Ramos (cell line): Measurements from ENCODE around the gene ANK3.

Experiments used
- in situ Hi-C: fragments of 300-500 bp; cut with MboI; formaldehyde crosslinking; loops from one replicate; pipeline ENCODE4 v1.14.3; 2022; ENCODE audit warnings: low sequenced_read_pairs; ENCODE audit not compliant: unreplicated experiment

ANK3 gene

DNA sequence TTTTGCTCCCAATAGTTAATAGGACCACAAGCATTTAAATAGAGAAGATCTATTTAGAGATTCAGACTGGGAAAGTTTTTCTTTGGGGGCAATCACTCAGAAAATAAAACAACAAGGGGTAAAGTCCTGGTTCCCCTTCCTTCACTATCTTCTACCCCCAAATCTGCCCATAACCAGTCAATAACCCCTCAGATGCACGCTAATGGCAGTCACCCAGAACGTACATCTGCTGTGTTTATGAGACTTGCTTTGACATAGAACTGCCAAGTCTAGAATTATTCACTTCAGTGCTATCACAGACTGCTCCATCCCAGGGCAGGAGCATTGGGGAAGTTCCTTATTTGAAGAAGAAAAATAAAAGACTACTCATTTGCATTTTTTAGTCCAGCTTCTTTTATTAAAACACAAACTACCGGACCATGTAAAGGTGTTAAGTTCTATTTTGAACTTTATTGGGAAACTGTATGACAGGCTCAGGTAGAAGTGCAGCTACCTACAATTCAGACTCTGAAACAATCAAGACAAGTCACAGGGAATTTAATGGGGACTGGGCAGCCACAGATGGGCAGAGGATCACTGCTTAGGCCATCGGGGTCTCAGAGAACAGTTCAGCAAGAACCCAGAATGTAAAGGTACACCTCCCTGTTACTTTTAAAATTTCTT, 38.4 kb downstream of the ANK3 start:
- in situ Hi-C loops, result loop anchor here (25.0 kb wide), 1 partner anchor 1636 kb away; no protein-coding TSS in a partner anchor

DNA sequence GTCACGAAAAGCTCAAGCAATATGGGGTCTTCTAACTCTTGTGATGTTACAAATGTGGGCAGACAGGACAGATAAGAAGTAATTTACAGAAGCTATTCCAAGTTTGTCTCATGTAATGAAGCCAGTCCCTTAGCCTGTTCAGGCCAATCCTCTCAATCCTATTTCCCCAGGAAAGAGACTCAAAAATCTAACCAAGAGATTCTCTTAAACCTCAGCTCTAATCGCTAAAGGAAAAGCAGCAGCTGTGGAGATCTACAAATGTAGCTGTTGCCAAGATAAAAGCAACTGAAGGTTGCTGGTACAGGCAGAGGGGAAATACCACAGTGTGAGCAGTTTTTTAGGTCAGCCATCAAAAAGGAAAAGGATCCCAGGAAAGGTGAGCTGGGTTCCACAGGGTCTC, 39.3 kb downstream of the ANK3 start:
- in situ Hi-C loops, result loop anchor here (25.0 kb wide), 1 partner anchor 1637 kb away; no protein-coding TSS in a partner anchor

DNA sequence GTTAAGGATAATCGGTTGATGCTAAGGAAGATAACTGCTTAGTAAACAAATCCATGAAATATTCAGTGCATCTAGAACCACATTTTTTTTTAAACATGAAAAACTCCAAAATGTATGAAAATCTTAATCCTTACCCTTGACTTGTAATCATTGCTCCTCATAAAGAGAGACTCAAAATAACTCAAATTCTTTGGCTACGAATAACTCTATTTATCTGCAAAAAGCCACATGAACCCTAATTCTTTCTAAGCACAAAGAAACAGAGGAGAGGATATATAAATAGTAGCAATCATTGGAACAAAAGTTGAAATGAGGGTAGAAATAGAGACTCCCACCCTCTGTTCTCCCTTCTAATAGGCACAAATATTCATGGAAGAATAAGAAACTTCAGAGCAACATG, 40.2 kb downstream of the ANK3 start:
- in situ Hi-C loops, result no loop called here

DNA sequence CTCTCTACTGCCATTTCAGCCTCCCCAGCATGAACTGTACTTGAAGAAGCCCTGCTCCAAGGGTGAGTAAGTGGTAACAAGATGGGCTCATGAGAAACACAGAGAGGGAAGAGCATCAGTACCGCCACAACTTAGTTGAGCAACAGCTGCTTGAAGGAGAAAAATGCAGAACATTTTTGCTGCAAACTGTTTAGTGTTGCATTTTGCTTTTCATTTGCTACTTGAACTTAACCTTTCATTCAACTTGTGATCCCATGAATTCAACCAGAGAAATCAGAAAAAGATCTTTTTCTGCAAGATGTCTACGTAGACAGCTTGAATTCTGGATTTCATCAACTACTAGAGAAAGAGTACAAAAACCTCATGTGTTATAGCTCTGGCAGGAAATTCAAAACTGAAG, 40.7 kb downstream of the ANK3 start:
- in situ Hi-C loops, result no loop called here

DNA sequence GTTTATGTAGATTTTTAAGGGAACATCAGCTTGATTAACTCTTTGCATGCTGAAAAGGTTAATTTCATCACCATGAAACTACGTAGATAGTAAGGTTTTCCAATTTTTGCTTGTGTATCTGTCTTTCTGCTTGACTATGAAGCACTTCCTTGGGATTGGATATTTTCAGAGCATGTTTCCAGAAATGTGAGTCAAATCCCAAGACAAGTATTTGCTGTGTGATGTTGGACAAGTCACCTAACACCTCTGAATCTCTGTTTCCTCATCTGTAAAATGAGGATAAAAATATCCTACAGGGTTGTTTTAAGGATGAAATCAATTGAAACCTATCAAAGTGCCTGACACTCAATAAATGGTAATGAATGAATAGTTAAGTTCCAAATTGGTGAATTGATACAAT, 42.4 kb downstream of the ANK3 start:
- in situ Hi-C loops, result no loop called here

DNA sequence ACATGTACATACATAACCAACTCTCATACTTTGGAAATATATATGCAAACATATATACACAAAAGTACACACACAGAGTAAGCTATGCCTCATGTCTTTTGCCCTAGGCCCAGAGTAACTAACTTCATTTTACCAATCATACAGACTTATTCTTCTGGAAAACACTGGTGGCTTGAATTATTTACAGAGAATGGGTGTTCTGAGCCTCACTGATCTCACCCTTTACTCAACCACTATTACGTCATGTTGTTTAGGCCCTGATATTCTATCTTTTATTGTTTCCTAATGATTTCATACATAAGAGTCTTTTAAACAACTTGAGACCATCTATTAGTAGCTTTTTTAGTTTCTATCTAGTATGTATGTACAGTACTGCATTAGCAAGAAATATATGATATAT, 43.0 kb downstream of the ANK3 start:
- in situ Hi-C loops, result no loop called here

DNA sequence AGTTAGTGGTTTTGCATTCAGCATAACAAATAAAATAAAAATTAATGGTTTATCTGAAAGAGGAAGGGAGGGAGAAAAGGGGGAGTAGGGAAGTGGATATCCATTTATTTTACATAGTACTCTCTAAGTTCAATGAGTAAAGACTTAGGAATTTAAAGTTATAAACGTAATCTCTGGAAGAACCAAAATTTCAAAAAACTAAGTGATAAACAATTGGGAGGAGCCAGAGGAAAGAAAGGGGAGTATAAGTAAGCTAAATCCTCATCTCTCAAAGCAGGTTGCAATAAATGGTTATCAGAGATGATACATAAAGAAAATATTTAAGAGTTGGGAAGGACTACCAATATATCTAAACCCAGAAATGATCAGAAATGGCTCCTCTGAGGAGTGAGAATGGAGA, 46.4 kb downstream of the ANK3 start:
- in situ Hi-C loops, result loop anchor here (5.0 kb wide), 1 partner anchor 89 kb away; no protein-coding TSS in a partner anchor

DNA sequence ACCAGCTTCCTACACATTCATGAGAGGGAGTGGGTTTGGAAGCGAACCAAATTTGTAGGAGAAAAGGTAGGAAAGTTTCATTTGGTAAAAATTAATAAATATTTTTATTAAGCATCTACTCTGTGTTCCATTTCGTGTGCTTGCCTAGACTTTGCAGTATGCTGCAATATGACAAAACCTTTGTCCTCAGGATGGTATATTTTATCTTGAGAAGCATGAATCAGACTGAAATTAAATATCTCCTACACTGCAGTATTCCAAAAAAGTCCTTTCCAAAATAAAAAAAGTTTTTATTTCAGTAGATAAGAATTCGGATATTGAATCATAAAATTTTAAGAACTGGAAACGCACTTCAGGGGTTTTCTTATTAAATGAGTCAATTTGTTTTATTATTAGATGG, 47.7 kb downstream of the ANK3 start:
- in situ Hi-C loops, result loop anchor here (5.0 kb wide), 1 partner anchor 90 kb away; no protein-coding TSS in a partner anchor

DNA sequence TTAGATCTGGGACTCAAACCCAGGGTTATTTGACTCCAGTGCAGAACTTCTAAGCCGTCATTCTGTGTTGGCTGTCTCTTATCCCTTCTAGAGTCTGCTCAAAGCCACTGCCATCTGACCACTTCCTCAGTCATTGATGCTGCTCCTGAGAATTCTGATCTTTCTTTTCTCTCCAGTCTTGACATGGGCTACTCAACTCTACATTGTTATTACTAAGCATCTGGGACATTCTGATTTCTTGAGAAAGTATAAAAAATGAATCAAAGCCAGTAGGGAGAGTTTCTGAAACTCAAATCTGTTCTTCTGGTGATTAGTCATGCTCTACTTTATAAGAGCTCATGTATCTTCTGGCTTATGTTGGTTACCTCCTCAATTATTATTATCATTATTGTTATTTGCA, 48.7 kb downstream of the ANK3 start:
- in situ Hi-C loops, result loop anchor here (5.0 kb wide), 1 partner anchor 91 kb away; no protein-coding TSS in a partner anchor

DNA sequence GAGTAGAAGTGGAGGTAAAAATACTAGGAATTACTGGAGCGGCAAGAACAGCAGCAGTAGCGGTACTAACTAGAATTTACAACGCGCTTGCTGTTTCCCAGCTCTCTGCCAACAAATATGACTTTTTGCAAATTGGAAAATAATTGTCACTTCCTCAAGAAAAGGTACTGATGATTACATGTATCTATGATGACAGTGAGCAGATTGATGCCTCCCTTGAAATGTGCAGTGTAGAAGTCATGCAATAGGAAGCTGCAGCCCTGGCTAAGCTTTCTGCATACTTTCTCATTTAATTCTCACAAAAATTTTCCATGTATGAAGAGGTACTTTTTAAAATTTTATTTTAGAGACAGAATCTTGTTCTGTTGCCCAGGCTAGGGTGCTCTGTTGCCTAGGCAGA, 49.9 kb downstream of the ANK3 start:
- in situ Hi-C loops, result loop anchor here (5.0 kb wide), 1 partner anchor 93 kb away; no protein-coding TSS in a partner anchor

DNA sequence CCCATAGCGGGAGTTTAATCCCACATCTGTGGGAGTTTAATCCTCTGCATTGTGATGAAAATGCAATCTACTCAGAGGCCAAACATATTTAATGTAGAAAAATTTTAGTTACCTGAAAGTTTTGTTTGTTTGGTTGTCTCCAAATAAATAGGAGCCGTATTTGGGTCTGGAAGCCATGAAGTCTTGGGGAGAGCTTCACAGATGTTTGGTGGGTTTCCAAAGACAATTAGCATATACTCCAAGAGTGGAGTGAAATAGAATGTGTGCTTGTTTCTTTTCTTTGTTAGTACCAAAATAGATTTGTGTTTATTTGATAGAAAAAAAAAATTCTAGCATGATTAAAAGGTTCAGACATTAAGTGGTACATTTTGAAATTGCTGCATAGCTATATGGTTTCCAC, 50.9 kb downstream of the ANK3 start:
- in situ Hi-C loops, result no loop called here

DNA sequence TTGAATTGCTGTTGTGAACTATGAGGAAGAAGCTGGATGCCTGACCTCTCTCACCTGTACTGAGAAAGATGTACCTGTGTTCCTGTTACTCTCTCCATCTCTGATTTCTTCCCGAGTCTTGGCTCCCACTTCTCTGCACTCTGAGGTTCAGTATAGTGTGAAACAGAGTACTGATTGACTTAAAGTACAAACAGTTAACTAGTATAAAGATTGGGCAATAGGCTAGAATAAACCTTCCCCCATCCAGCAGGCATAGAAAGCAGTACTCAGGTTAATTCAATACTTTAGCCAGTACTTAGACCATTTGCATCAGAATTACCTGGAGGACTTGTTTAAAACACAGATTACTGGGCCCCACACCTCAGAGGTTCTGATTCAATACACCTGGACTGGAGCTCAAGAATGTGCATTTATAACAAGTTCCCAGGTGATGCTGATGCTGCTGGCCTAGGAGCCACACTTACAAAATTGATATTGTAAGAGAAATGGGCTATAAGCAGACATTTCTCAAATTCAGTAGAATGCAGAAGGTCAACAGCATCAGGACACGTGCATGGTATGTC, 51.6 kb downstream of the ANK3 start:
- in situ Hi-C loops, result no loop called here

DNA sequence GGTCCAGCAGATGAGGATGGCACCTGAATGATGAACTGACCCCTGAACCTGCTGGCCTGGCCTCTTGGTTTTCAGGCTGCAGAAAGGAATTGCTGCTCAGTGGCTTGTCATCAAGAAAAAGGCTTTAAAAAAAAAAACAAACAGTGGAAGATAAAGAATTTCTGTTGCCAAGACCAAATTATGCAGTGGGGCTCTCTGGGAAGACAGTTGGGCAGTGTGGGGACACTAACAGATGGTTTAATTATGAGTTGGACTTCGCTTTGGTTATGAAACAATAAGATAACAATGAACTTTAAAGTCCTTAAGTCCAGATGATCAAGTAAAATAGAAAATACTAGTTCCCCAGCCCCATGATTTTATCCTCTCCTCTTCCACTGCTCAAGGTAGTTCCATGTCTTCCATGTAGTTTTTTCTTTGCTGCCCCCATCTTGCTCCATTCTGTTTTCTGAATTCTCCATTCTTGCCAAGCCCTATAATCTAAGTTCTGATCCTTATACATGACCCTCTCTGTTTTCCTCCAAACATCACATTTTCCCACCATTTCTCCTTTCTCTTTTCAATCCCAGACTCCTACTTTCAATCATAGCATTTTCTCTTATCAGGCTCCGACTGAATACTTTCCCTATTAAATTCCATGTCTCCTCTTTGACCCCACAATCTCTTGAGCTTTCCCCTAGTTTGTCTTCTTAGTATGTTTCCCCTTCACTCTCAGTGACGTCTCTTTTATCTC, 52.6 kb downstream of the ANK3 start:
- in situ Hi-C loops, result no loop called here

DNA sequence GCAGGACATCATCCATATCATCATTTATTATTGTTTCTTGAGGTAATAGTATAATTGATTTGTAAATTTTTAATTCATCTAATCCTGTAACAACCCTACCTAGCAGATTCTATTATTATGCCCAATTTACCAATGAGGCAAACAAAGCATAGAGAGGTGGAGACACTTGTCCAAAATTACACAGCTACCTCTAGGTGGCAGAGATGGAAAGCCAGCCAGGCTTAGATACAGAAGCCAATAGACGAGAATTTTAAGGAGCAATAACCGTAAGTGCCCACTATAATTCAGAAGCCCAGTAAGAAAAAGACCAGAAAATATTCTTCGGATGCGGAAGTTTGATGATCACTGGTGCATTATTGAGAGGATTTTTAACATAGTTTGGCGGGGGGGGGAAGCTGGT, 54.0 kb downstream of the ANK3 start:
- in situ Hi-C loops, result no loop called here

DNA sequence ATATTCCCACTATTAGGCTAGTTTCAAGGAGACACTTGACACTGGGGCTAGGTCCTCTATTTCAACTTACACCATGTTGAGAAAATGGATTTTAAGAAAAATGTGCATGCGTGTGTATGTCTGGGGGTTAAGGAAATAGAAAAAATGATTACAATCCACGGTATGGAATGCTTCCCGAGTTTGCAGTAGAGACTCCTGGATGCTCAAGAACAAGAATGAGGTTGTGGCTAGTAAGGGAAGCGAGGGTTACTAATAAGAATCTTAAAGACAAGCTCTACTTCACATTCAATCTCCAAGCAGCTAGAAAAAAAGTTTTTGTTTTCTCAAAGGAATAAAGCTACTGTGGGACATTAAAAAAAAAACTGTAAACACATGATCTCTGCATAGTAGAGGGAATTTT, 54.7 kb downstream of the ANK3 start:
- in situ Hi-C loops, result no loop called here

DNA sequence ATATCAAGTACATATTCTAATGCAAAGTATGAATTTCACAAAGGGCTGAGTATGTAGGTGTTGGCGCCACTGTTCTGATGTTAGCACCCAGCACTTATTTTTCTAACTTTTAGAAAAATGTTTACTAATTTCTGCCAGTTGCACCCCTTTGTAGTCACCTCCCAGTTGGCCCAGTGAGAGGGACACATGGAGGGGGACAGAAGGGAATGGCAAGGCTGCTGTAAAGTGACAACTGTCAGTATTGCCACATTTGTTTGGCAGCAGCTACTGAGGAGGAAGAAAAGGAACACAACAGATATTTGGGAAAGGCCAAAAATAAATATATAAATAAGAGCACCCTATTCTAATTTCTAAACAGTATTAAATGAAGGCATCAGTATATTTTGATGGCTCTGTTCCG, 57.3 kb downstream of the ANK3 start:
- in situ Hi-C loops, result no loop called here

DNA sequence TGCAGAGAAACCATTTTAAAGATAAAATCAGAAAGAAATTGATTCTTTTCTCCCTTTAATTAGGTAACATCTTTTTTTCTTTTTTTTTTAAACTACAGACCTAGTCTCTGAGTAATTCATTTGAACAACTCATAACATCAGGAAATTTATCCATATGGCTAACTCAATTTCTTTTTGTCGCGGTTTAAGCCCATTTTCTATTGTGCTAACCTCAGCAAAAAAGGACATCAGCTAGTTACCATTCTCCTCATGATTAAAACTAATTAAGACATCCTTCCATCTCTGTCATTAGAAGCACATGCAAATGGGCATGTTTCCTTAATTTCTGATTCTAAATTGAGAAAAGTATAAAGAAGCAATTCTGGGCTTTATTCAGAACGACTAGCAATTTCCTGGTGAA, 57.8 kb downstream of the ANK3 start:
- in situ Hi-C loops, result no loop called here

DNA sequence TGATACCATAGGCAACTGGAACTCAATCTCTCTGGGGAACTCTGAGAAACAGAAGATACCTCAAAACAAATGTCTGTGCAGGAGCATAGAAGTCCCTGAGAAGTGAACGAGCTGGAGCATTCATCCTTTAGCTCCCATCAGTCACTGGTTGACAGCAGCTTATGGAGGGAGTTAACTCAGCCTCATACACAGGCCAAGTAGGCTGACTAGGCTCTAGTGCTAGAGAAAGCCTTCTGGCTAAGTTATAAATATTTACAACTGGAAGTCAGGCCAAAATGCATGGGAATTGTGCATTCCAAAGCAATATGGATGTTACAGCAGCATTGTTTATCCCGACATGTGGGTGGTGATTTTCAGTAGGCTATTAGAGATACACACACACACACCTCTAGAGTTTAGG, 66.5 kb downstream of the ANK3 start:
- in situ Hi-C loops, result no loop called here

DNA sequence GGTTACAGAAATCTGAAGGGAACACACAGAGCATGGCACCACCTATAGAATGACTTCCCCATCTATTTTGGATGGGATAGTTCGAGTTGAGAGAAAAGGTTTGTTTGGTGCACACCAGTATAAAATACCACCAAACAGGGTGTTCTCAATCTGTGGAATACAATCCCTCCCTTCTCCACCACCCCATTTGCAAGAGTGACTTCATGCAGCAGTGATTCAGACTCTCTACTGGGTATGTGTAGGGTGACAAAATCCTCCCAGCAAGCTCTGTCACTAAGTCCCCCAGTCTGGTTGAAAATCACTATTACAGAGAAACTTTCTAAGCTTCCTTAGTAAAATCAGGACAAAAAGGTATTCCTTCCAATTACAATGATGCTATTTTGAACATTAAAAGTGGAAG, 69.0 kb downstream of the ANK3 start:
- in situ Hi-C loops, result no loop called here

DNA sequence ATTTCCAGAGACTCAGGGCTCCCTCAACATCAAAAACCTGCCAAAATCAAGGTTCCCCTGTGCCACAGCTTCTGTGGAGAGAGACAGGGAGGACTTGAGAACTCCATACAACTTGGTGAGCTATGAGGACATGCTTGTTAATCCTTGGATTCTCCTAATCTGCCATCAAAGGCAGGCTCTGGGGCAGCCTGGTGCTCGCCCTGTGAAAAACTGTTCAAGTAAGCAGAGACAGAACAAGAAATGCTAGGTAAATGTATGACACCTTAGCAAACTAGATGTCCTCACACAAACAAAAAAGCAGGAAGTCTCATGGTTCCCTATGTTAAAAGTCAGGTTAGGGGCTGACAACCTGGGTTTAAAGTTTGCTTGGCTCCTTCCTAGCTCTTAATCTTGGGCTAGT, 73.6 kb downstream of the ANK3 start:
- in situ Hi-C loops, result no loop called here

DNA sequence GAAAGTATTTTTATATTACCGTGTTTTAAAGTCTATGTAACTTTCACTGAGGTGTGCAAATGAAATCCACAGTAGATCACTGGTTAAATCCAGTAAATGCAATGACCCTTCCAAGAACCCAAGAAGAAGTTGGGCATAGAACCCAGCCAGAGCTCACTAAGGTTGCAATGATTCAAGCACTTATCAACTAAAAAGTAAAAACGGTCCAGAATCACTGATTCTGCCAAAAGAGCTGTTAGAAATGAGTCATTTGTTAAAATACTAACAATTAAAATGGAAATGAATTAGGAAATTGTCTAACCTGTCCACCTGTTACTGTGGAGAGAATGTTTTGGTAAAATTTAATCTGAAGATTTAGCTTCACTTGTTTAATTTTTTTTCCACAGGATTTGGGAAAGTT, 74.4 kb downstream of the ANK3 start:
- in situ Hi-C loops, result no loop called here
